Prostate gland (tissue), 2 donors: Measurements from ENCODE around the gene ANGPTL1.

ENCODE experiments used
- POLR2A ChIP-seq: fragments of 450-650 bp; IDR thresholded peaks from one replicate; pipeline ENCODE4 v1.6.1; 2016; ENCODE audit warnings: antibody characterized with exemption, mild to moderate bottlenecking
- POLR2AphosphoS5 ChIP-seq: sonication (generic); formaldehyde crosslinking; IDR thresholded peaks from one replicate; pipeline ENCODE4 v1.6.1; 2017; ENCODE audit warnings: antibody characterized with exemption
- TF ChIP-seq, protein P1 (sequence below), 4 experiments: fragments of 200-600 bp in 2 of 4; fragments of 450-650 bp in 2 of 4; sonication (generic) in 2 of 4; IDR thresholded peaks; 1 replicate in 3 of 4; 2 replicates in 1 of 4; pipeline ENCODE4 v1.5.1; 2016 to 2019; ENCODE audit warnings: antibody characterized with exemption in 4 of 4, mild to moderate bottlenecking in 2 of 4, moderate library complexity in 2 of 4

GRCh38 chr1:178912597-178912996 lies 41.7 kb upstream of the ANGPTL1 start:
- TF ChIP-seq, protein P1, sequence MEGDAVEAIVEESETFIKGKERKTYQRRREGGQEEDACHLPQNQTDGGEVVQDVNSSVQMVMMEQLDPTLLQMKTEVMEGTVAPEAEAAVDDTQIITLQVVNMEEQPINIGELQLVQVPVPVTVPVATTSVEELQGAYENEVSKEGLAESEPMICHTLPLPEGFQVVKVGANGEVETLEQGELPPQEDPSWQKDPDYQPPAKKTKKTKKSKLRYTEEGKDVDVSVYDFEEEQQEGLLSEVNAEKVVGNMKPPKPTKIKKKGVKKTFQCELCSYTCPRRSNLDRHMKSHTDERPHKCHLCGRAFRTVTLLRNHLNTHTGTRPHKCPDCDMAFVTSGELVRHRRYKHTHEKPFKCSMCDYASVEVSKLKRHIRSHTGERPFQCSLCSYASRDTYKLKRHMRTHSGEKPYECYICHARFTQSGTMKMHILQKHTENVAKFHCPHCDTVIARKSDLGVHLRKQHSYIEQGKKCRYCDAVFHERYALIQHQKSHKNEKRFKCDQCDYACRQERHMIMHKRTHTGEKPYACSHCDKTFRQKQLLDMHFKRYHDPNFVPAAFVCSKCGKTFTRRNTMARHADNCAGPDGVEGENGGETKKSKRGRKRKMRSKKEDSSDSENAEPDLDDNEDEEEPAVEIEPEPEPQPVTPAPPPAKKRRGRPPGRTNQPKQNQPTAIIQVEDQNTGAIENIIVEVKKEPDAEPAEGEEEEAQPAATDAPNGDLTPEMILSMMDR (IDR thresholded peaks at IDR 0.05) = no peak
- TF ChIP-seq POLR2A (no peak), POLR2AphosphoS5 (no peak)
